AG04450 (cell line): ENCODE measurements around the gene CLPX. TPM values are rescaled to one million over a fixed set of nuclear protein-coding genes. Genes with fewer than 3 reads are reported as not detected.

Source experiments
- CTCF ChIA-PET: fragments of 300-600, 350-600 bp; formaldehyde crosslinking; extraction: SDS; loops from one replicate; lab custom pipeline; 2022; ENCODE audit warnings: antibody characterized with exemption, inconsistent platforms; lab: Charles Lee
- POLR2A ChIA-PET: fragments of 350-600 bp; formaldehyde crosslinking; extraction: SDS; loops from one replicate; lab custom pipeline; 2021; ENCODE audit warnings: antibody characterized with exemption, inconsistent platforms; lab: Yijun Ruan, JAX
- DNase-seq: peaks from one replicate; pipeline ENCODE4 v3.0.0-alpha.2; 2011; ENCODE audit warnings: low read depth, low spot score
- H3K27ac ChIP-seq: one replicate; pipeline ENCODE4 v1.5.1; 2012; ENCODE audit warnings: low read depth, low read length, control low read depth
- H3K27me3 ChIP-seq: one replicate; pipeline ENCODE4 v1.6.0; 2012; ENCODE audit warnings: low read length; ENCODE audit not compliant: control insufficient read depth, insufficient read depth
- H3K4me3 ChIP-seq: 2 replicates; pipeline ENCODE4 v1.5.1; 2011; ENCODE audit warnings: mild to moderate bottlenecking, low read depth, low read length, control low read depth
- H3K9me3 ChIP-seq: 2 replicates; pipeline ENCODE4 v1.5.1; 2012; ENCODE audit warnings: low read length; ENCODE audit not compliant: control insufficient read depth, insufficient read depth
- CTCF ChIP-seq: IDR thresholded peaks from 2 replicates; pipeline ENCODE4 v1.5.1; 2011; ENCODE audit warnings: low read depth, low read length, control low read depth, inconsistent platforms
- polyA plus RNA-seq: library from polyadenylated mRNA; depleted of rRNA; stranded (reverse); fragments of >200 nt; gene quantifications from 2 replicates; pipeline ENCODE4 v1.2.3, GENCODE V29; 2011

CLPX gene
- polyA plus RNA-seq, 1 experiment, result 58.3 TPM

GRCh38 chr15:65212097-65212496 lies 27.0 kb upstream of the CLPX start:
- DNase-seq, result no peak
- ChIA-PET POLR2A (interaction anchor here (0.6 to 0.8 kb wide), 2 partner anchors 33 to 62 kb away, joined by 3 to 5 read pairs; no protein-coding TSS in a partner anchor), CTCF (interaction anchor here (1.6 to 2.1 kb wide), 2 partner anchors 26 to 59 kb away, joined by 4 to 7 read pairs; partner anchors contain the start of gene CLPX)
- no peak overlapping the region for H3K4me3 ChIP-seq
- TF ChIP-seq CTCF, result peak; percentile 44
- peaks cover 13% of the 10 kb centered on the region for H3K27me3 ChIP-seq
- no peaks in the 10 kb centered on the region for H3K9me3 ChIP-seq
- no peak overlapping the region for H3K27ac ChIP-seq

DNA sequence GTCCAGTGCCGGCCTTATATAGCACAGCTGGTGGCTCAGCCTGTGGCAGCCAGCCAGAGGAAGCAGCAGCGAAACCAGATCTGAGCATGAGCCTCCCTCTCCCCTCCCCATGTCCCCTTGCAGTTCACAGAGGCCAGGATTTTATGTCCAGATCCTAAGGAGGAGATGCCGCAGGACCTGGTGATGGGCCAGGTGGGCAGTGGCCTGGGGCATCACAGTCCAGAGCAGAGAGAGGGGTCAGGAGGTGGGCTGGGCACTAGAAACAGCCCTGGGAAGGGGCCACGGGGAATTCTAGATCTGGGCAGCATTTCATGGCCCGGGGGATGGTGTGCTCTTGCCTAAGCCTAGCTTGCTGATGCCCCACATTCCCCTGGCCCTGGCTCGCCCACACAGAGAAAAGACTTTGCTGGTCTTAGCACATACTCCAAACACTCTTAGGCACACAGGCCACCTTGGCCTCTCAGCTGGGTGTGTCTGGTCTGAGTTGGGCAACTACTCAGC lies 26.4 kb upstream of the CLPX start:
- peaks cover 18% of the 10 kb centered on the region for H3K27me3 ChIP-seq
- no peak for TF ChIP-seq CTCF
- ChIA-PET POLR2A (interaction anchor here (0.6 to 0.8 kb wide), 2 partner anchors 34 to 62 kb away, joined by 3 to 5 read pairs; no protein-coding TSS in a partner anchor), CTCF (interaction anchor here (1.6 to 2.1 kb wide), 2 partner anchors 26 to 59 kb away, joined by 4 to 7 read pairs; partner anchors contain the start of gene CLPX)
- H3K4me3 ChIP-seq, result no peak overlapping the region
- no peaks in the 10 kb centered on the region for H3K9me3 ChIP-seq
- H3K27ac ChIP-seq, result no peak overlapping the region
- peak; percentile 27 for DNase-seq

GRCh38 chr15:65210770-65211481 lies 25.8 kb upstream of the CLPX start, which contains the start of gene CILP:
CILP (minus strand) TSS chr15:65211473; CDS start chr15:65209755, 1,718 bp downstream.
- H3K4me3 ChIP-seq, result no peak within 1 kb of the TSS
- ChIA-PET CTCF (interaction anchor here (1.6 to 2.1 kb wide), 2 partner anchors 25 to 60 kb away, joined by 4 to 7 read pairs; partner anchors contain the start of gene CLPX), POLR2A (no interaction called here)
- H3K9me3 ChIP-seq, result no peaks in the 10 kb centered on the region
- H3K27me3 ChIP-seq, result peaks cover 18% of the 10 kb centered on the region
- no peak for TF ChIP-seq CTCF
- peak within 1 kb of the TSS; percentile 31 for H3K27ac ChIP-seq
- DNase-seq, result no peak

DNA sequence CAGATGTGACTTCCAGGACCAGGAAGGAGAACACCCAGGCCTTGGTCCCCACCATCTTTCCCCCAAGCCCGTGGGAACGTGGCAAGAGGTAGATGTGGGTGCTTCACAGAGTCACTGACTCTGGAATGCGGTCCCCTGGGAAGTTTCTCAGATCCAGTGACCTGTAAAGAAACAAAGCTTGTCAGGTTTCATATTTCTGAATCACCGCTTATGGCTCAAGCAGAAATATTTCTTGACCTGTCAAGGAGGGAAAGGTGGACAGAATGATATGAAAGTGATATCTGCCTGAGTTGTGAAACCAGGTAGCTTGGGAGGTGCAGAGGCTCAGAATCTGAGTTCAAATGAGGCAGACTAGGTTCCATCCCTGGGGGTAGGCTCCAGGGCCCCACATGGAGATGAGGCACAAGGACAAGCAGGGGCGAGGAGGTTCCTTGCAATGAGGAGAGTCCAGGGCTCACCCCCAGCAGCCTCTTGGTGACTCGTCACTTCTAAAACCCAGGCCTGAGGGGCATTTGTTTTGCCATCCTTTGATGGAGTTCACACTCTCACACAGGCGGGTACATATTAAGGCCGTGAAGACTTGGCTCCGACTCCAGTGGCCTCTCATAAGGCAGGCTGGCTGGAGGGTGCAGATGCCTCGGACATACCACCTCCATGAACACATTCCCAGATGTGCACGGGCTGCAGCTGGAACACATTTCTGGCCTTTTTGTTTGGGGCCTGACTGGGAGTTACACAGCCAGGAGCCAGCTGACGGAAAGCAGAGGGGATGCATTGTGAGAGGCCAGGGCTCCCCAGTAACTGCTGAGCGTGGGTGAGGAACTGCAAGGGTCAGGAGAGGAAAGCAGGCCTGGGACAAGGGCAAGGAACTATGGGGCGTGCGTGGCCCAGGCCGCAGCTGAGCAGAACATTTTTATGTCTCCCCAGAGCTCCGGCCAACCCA lies 24.8 kb upstream of the CLPX start:
- TF ChIP-seq CTCF, result no peak
- Histone ChIP-seq H3K27ac (no peak overlapping the region), H3K27me3 (peaks cover 16% of the 10 kb centered on the region), H3K9me3 (no peaks in the 10 kb centered on the region), H3K4me3 (no peak overlapping the region)
- ChIA-PET CTCF (no interaction called here), POLR2A (no interaction called here)
- DNase-seq, result no peak
